ENCODE data around the gene TRIM37.

Gene TRIM37

GRCh38 chr17:58976541-58976940, 130.1 kb downstream of the TRIM37 start:
- H3K9me2 ChIP-seq (replicated peaks; ENCODE audit: insufficient read depth, low read length), result no peaks in the 10 kb centered on the region
- H3K79me2 ChIP-seq (ENCODE audit: insufficient read depth, low read length), result no peaks in the 10 kb centered on the region
- H3K9ac ChIP-seq (ENCODE audit: low read length), result no peak overlapping the region
- H2AFZ ChIP-seq (ENCODE audit: low read depth, low read length, severe bottlenecking), result no peak overlapping the region
- no peaks in the 10 kb centered on the region for H4K20me1 ChIP-seq (ENCODE audit: low read depth, low read length)
- no peaks in the 10 kb centered on the region for H3K27me3 ChIP-seq (ENCODE audit: low read length)
- H3K4me2 ChIP-seq (ENCODE audit: low read depth, low read length, poor library complexity, severe bottlenecking), result no peak overlapping the region
- no peaks in the 10 kb centered on the region for H3K36me3 ChIP-seq (ENCODE audit: low read length)
- H3K4me3 ChIP-seq (ENCODE audit: insufficient read depth, low read length, poor library complexity, severe bottlenecking), result no peak overlapping the region
- TF ChIP-seq EZH2phosphoT487 (conservative IDR thresholded peaks at IDR 0.05; ENCODE audit: low read length), result no peak
- TF ChIP-seq CTCF (IDR thresholded peaks at IDR 0.05; ENCODE audit: insufficient read depth, low read length, poor library complexity, severe bottlenecking), result no peak
- H3K27ac ChIP-seq (ENCODE audit: low read depth, low read length), result no peak overlapping the region
- no peaks in the 10 kb centered on the region for H3K9me3 ChIP-seq (ENCODE audit: insufficient read depth, low read length)
- H3F3A ChIP-seq (ENCODE audit: insufficient read depth), result no peaks in the 10 kb centered on the region

GRCh38 chr17:58974354-58974753, 132.3 kb downstream of the TRIM37 start:
- no peaks in the 10 kb centered on the region for H3K27me3 ChIP-seq (ENCODE audit: low read length)
- H3K9me3 ChIP-seq (ENCODE audit: insufficient read depth, low read length), result no peaks in the 10 kb centered on the region
- H2AFZ ChIP-seq (ENCODE audit: low read depth, low read length, severe bottlenecking), result no peak overlapping the region
- no peaks in the 10 kb centered on the region for H3K79me2 ChIP-seq (ENCODE audit: insufficient read depth, low read length)
- H4K20me1 ChIP-seq (ENCODE audit: low read depth, low read length), result no peaks in the 10 kb centered on the region
- H3K4me3 ChIP-seq (ENCODE audit: insufficient read depth, low read length, poor library complexity, severe bottlenecking), result no peak overlapping the region
- H3K9ac ChIP-seq (ENCODE audit: low read length), result no peak overlapping the region
- H3K36me3 ChIP-seq (ENCODE audit: low read length), result no peaks in the 10 kb centered on the region
- no peaks in the 10 kb centered on the region for H3F3A ChIP-seq (ENCODE audit: insufficient read depth)
- H3K4me2 ChIP-seq (ENCODE audit: low read depth, low read length, poor library complexity, severe bottlenecking), result no peak overlapping the region
- H3K27ac ChIP-seq (ENCODE audit: low read depth, low read length), result no peak overlapping the region
- no peaks in the 10 kb centered on the region for H3K9me2 ChIP-seq (replicated peaks; ENCODE audit: insufficient read depth, low read length)
- TF ChIP-seq EZH2phosphoT487 (conservative IDR thresholded peaks at IDR 0.05; ENCODE audit: low read length) (no peak), CTCF (IDR thresholded peaks at IDR 0.05; ENCODE audit: insufficient read depth, low read length, poor library complexity, severe bottlenecking) (no peak)

- Histone ChIP-seq H3K36me3 (ENCODE audit: low read length) (no peaks in the 10 kb centered on the region), H3F3A (ENCODE audit: insufficient read depth) (no peaks in the 10 kb centered on the region), H3K4me3 (ENCODE audit: insufficient read depth, low read length, poor library complexity, severe bottlenecking) (no peak overlapping the region), H2AFZ (ENCODE audit: low read depth, low read length, severe bottlenecking) (no peak overlapping the region), H3K9me3 (ENCODE audit: insufficient read depth, low read length) (no peaks in the 10 kb centered on the region), H3K27ac (ENCODE audit: low read depth, low read length) (no peak overlapping the region), H3K79me2 (ENCODE audit: insufficient read depth, low read length) (no peaks in the 10 kb centered on the region), H3K9ac (ENCODE audit: low read length) (no peak overlapping the region), H3K4me2 (ENCODE audit: low read depth, low read length, poor library complexity, severe bottlenecking) (no peak overlapping the region), H3K9me2 (replicated peaks; ENCODE audit: insufficient read depth, low read length) (no peaks in the 10 kb centered on the region), H4K20me1 (ENCODE audit: low read depth, low read length) (no peaks in the 10 kb centered on the region), H3K27me3 (ENCODE audit: low read length) (no peaks in the 10 kb centered on the region)
- no peak for TF ChIP-seq EZH2phosphoT487 (conservative IDR thresholded peaks at IDR 0.05; ENCODE audit: low read length)
These were observed 135.8 kb downstream of the TRIM37 start for GRCh38 chr17:58970609-58971450.

GRCh38 chr17:58969612-58970011, 137.1 kb downstream of the TRIM37 start:
- no peak overlapping the region for H3K9ac ChIP-seq (ENCODE audit: low read length)
- TF ChIP-seq CTCF (IDR thresholded peaks at IDR 0.05; ENCODE audit: insufficient read depth, low read length, poor library complexity, severe bottlenecking) (no peak), EZH2phosphoT487 (conservative IDR thresholded peaks at IDR 0.05; ENCODE audit: low read length) (no peak)
- no peaks in the 10 kb centered on the region for H4K20me1 ChIP-seq (ENCODE audit: low read depth, low read length)
- H3K36me3 ChIP-seq (ENCODE audit: low read length), result no peaks in the 10 kb centered on the region
- no peaks in the 10 kb centered on the region for H3K79me2 ChIP-seq (ENCODE audit: insufficient read depth, low read length)
- H3K27ac ChIP-seq (ENCODE audit: low read depth, low read length), result no peak overlapping the region
- no peaks in the 10 kb centered on the region for H3F3A ChIP-seq (ENCODE audit: insufficient read depth)
- H3K9me2 ChIP-seq (replicated peaks; ENCODE audit: insufficient read depth, low read length), result no peaks in the 10 kb centered on the region
- no peaks in the 10 kb centered on the region for H3K9me3 ChIP-seq (ENCODE audit: insufficient read depth, low read length)
- H3K27me3 ChIP-seq (ENCODE audit: low read length), result no peaks in the 10 kb centered on the region
- no peak overlapping the region for H3K4me3 ChIP-seq (ENCODE audit: insufficient read depth, low read length, poor library complexity, severe bottlenecking)
- no peak overlapping the region for H3K4me2 ChIP-seq (ENCODE audit: low read depth, low read length, poor library complexity, severe bottlenecking)
- no peak overlapping the region for H2AFZ ChIP-seq (ENCODE audit: low read depth, low read length, severe bottlenecking)

All from SU-DHL-6 (cell line).